Activated naive CD4-positive, alpha-beta T cell treated with anti-CD3 and anti-CD28 coated beads, Interleukin-2, amount 50 U/mL, for 16 hours (primary cell): Measurements from ENCODE around the gene ERICH6.
"Not testable (repeated sequence)": the region's sequence is repeated elsewhere in the genome, so short reads cannot be mapped to it uniquely, and the experiment has no call there.

Source experiments
- DNase-seq: peaks from one replicate; pipeline ENCODE4 v3.0.0-alpha.2; 2020

Gene ERICH6

GRCh38 chr3:150681057-150681456 is 22.7 kb downstream of the ERICH6 start:
- no peak for DNase-seq

GRCh38 chr3:150680562-150680961 is 23.2 kb downstream of the ERICH6 start:
- DNase-seq: no peak

GRCh38 chr3:150675587-150675986 is 28.1 kb downstream of the ERICH6 start:
- no peak for DNase-seq

GRCh38 chr3:150673966-150674365 is 29.8 kb downstream of the ERICH6 start:
- no peak for DNase-seq

- DNase-seq: no peak
Observed at GRCh38 chr3:150666167-150666566, 37.6 kb downstream of the ERICH6 start.

GRCh38 chr3:150663461-150663860 is 40.3 kb downstream of the ERICH6 start:
- DNase-seq: no peak

GRCh38 chr3:150662410-150663200 is 41.1 kb downstream of the ERICH6 start:
- no peak for DNase-seq

GRCh38 chr3:150656316-150656715 is 47.4 kb downstream of the ERICH6 start:
- DNase-seq: no peak

- DNase-seq: no peak
Observed at GRCh38 chr3:150653110-150653561, 50.6 kb downstream of the ERICH6 start.

GRCh38 chr3:150640256-150640655 is 63.5 kb downstream of the ERICH6 start:
- DNase-seq: no peak

GRCh38 chr3:150639262-150639661 is 64.5 kb downstream of the ERICH6 start:
- DNase-seq: no peak

- DNase-seq: no peak
Observed at GRCh38 chr3:150636258-150636657, 67.5 kb downstream of the ERICH6 start.

- no peak for DNase-seq
Observed at GRCh38 chr3:150635526-150635925, 68.2 kb downstream of the ERICH6 start.

- no peak for DNase-seq
Observed at GRCh38 chr3:150635076-150635475, 68.6 kb downstream of the ERICH6 start.

GRCh38 chr3:150631515-150632221 is 72.1 kb downstream of the ERICH6 start:
- no peak for DNase-seq

GRCh38 chr3:150627557-150627956 is 76.2 kb downstream of the ERICH6 start:
- no peak for DNase-seq

GRCh38 chr3:150626148-150626930 is 77.4 kb downstream of the ERICH6 start:
- no peak for DNase-seq

- no peak for DNase-seq
Observed at GRCh38 chr3:150623945-150624344, 79.8 kb downstream of the ERICH6 start.

GRCh38 chr3:150622955-150623354 is 80.8 kb downstream of the ERICH6 start:
- not testable (repeated sequence) for DNase-seq

- no peak for DNase-seq
Observed at GRCh38 chr3:150620002-150620689, 83.6 kb downstream of the ERICH6 start.

- no peak for DNase-seq
Observed at GRCh38 chr3:150613709-150614480, 89.8 kb downstream of the ERICH6 start.

GRCh38 chr3:150613034-150613433 is 90.7 kb downstream of the ERICH6 start:
- no peak for DNase-seq
